ENCODE measurements around the gene SPAST.
"Not testable (repeated sequence)": the region's sequence is repeated elsewhere in the genome, so short reads cannot be mapped to it uniquely, and the experiment has no call there.

Gene SPAST, protein sequence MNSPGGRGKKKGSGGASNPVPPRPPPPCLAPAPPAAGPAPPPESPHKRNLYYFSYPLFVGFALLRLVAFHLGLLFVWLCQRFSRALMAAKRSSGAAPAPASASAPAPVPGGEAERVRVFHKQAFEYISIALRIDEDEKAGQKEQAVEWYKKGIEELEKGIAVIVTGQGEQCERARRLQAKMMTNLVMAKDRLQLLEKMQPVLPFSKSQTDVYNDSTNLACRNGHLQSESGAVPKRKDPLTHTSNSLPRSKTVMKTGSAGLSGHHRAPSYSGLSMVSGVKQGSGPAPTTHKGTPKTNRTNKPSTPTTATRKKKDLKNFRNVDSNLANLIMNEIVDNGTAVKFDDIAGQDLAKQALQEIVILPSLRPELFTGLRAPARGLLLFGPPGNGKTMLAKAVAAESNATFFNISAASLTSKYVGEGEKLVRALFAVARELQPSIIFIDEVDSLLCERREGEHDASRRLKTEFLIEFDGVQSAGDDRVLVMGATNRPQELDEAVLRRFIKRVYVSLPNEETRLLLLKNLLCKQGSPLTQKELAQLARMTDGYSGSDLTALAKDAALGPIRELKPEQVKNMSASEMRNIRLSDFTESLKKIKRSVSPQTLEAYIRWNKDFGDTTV

DNA sequence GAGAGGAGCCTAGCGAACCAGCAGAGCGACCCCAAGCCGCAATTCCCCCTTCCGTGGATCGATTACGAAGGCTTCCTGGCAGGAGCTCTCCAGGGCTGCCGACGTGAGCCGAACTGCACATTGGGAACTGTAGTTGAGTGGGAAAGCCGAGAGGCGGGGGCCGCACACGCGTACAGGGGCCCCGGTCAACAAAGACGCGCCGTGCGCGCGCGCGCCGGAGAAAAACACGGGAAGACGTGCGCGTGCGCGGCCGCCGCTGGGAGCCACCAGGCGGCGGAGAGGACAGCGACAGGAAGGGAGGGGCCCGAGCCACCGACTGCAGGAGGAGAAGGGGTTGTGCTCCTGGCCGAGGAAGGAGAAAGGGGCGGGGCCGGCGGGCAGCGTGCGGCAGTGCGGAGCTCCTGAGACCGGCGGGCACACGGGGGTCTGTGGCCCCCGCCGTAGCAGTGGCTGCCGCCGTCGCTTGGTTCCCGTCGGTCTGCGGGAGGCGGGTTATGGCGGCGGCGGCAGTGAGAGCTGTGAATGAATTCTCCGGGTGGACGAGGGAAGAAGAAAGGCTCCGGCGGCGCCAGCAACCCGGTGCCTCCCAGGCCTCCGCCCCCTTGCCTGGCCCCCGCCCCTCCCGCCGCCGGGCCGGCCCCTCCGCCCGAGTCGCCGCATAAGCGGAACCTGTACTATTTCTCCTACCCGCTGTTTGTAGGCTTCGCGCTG lies at the start of gene SPAST:
Gene SPAST (plus strand): TSS at position 247 of the 711 bp plus-strand sequence. CDS start 276 bp downstream, at position 523.
- DNase-seq, result peak; percentile 98

DNA sequence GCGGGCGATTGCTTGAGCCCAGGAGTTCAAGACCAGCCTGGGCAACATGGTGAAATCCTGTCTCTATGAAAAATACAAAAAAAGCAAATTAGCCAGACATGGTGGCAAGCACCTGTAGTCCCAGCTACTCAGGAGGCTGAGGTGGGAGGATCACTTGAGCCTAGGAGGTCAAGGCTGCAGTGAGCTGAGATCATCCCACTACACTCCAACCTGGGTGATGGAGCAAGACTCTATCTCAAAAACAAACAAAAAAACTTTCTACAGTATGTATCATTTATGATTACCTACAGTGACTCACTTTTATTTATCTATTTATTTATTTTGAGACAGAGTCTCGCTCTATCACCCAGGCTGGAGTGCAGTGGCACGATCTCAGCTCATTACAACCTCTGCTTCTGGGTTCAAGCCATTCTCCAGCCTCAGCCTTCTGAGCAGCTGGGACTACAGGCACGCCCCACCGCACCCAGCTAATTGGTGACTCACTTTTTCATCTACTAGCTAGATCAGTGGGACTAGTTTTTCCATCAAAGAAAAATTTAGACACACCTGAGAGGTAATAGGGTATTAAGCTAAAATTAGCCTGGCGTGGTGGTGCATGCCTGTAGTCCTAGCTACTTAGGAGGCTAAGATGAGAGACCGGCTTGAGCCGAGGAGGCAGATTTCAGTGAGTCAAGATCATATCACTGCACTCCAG lies 44.4 kb upstream of the SPAST start:
- DNase-seq, result not testable (repeated sequence)

DNA sequence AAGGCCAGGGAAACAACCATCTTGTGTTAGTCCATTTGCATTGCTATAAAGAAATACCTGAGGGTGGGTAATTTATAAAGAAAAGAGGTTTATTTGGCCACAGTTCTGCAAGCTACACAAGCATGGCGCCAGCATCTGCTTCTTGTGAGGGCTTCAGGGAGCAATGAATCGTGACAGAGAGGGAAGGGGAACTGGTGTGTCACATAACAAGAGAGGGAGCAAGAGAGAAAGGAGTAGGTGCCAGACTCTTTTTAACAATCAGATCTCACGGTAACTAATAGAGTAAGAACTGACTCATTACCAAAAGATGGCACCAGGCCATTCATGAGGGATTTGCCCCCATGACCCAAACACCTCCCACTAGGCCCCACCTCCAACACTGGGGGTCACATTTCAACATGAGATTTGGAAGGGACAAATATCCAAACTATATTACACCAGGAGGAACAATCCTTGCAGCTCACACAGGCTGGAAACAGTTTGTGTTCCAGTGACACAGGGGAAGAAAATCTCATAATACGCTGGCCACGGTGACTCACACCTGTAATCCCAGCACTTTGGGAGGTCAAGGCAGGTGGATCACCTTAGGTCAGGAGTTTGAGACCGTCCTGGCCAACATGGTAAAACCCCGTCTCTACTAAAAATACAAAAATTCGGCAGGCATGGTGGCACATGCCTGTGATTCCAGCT lies 29.0 kb upstream of the SPAST start:
- not testable (repeated sequence) for DNase-seq

DNA sequence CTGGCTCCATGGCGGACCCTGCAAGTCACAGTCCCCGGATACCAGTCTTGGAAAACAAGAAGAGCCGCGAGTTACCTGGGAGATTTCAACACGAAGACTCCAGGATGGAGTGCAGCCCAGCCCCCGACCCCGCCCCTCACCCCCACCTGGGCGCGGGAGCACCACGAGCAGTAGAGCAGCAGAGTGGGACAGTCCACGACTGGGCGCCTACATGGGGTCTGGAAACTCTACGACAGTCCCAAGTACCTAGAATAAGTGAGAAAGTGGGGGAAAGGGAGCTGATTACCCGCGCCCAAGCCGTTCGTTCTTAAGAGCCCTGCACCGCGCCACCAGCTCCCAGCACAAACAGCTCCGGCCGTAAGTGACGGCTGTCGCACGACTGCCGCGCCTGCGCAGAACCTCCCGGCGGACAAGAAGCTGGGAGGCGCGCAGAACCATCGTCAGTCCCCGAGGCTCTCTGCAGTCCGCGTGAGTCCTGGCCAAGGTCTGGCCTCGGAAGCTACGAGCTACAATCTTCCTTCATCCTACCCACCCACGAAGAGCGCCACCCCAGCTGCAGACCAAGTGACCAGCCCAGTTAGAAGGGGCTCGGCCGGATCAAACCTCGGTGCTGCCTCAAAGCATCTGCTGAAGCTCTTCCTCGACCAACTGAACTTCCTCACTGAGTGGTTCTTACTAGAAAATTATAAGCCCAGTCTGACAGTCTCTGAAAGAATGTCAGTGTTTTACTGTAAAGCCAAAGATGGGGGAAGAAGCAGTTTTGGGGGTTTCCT lies 23.7 kb upstream of the SPAST start, which contains the start of gene DPY30:
Gene DPY30 (minus strand): TSS at position 359 of the 773 bp plus-strand sequence. CDS start 349 bp downstream, at position 10.
- peak; percentile 91 for DNase-seq

DNA sequence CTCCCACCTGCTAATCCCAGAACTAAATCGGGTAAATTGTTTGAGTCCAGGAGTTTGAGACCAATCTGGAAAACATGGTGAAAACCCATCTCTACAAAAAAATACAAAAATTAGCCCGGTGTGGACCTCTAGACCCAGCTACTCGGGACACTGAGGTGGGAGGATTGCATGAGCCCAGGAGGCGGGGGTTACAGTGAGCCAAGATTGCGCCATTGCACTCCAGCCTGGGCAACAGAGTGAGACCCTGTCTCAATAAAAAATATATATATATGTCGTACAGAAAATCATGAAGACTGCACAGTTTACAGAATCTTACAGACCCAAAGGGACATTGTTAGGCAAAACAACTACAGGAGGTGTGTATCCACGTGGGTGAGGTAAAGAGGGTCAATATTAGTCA lies 19.8 kb upstream of the SPAST start:
- no peak for DNase-seq

DNA sequence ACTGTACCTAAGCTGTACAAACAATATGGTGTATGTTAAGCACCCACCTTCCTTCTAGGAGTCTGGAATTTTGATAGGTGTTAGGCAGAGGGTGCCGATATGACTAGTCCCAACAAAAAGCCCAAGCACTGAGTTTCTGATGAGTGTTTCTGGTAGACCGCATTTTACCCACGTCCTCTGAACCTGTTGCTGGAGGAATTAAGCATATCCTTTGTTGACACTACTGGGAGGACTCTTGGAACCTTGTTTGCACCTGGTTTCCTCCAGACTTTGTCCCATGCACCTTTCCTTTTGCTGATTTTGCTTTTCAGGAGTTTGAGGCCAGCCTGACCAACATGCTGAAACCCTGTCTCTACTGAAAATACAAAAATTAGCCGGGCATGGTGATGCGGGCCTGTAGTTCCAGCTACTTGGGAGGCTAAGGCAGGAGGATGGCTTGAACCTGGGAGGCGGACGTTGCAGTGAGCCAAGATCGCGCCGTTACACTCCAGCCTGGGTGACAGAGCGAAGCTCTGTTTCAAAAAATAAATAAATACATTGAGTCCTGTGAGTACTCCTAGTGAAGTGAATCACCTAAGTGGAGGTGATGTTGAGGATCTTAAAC lies 11.4 kb upstream of the SPAST start:
- DNase-seq, result no peak

DNA sequence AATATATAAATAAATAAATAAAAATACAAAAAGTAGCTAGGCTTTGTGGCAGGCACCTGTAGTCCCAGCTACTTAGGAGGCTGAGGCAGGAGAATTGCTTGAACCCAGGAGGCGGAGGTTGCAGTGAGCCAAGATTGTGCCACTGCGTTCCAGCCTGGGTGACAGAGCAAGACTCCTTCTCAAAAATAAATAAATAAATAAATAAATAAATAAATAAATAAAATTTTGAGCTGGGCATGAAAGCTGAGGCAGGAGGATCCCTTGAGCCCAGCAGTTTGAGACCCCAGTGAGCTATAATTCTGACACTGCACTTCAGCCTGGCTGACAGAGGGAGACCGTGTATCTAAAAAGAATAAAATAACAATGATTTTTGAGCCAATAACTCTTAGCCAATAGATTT lies 8.8 kb upstream of the SPAST start:
- not testable (repeated sequence) for DNase-seq

DNA sequence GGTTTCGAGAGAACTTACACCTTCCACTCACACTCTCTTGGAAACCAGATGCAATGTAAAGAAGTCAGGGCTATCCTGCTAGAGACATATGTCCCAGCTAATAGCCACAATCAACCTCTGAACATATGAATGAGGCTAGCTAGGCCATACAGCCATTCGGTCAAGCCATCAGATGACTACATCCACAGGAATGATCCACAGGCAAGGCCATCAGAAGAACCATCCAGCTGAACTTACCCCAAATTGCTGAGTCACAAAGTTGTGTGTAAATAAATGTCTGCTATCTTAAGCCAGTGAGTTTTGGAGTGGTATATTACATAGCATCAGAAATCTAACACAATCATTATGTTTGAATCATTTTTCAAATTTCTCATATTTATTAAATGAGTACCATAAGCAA lies 5.2 kb upstream of the SPAST start:
- DNase-seq, result no peak

DNA sequence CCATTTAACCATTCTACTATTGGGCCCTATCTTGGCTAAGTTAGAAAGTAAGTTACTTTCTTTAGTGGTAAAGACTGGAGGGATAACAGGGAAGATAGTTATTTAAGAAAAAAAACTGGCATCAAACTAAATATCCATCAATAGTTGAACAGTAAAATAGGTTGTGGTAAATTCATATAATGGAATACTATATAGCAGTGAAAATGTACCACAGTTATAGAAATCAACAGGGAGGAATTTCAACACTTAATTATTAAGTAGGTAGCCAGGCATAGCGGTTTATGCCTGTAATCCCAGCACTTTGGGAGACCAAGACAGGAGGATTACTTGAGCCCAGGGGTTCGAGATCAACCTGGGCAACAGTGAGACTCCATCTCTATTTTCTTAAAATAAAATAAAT lies 3.1 kb upstream of the SPAST start:
- DNase-seq, result no peak

DNA sequence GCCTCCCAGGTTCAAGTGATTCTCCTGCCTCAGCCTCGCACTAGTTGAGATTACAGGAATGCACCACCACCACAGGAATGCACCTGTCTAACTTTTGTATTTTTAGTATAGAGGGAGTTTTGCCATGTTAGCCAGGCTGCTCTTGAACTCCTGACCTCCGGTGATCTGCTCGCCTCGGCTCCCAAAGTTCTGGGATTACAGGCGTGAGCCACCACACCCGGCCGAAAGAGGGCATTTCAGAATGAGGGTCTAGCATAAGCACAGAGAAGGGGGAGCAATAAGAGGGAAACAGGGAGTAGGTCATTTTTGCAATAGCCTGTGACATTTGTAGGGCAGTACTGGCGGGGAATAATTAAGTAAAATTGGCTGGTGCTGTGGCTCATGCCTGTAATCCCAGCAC lies 1.9 kb upstream of the SPAST start:
- DNase-seq, result no peak

DNA sequence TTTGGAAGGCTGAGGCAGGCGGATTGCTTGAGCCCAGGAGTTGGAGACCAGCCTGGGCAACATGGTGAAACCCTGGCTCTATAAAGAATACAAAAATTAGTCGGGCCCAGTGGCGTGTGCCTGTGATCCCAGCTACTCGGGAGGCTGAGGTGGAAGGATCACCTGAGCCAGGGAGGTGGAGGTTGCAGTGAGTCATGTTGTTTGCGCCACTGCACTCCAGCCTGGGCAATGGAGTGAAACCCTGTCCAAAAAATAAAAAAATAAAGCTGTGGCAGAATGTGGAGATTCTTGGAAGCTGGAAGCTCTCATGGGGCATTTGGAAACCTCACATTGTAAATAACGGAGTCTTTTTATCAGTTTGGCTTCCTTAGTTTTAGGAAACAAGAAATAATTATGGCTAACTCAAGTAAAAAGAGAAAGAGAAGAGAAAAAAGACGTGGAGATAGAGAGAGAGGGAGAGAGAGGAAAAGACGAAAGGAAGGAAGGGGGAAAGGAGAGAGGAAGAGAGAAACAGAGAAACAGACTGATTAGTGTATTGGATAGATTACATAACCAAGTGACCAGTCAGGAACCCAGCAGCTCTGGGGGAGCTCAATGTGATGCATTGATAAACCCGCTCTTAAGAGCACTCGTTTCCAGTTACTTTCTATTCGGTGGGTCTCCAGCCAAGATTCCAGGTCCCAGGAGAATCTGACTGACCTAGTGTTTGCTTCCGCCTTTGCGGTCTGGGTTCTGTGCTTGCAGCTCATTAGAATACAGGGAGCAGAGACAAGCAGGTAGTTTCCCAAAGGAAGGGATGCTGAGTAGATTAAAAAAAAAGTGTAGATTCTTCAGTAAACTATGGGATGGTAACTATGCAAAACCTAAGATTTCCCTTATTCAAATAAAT lies 1.1 kb upstream of the SPAST start:
- no peak for DNase-seq

DNA sequence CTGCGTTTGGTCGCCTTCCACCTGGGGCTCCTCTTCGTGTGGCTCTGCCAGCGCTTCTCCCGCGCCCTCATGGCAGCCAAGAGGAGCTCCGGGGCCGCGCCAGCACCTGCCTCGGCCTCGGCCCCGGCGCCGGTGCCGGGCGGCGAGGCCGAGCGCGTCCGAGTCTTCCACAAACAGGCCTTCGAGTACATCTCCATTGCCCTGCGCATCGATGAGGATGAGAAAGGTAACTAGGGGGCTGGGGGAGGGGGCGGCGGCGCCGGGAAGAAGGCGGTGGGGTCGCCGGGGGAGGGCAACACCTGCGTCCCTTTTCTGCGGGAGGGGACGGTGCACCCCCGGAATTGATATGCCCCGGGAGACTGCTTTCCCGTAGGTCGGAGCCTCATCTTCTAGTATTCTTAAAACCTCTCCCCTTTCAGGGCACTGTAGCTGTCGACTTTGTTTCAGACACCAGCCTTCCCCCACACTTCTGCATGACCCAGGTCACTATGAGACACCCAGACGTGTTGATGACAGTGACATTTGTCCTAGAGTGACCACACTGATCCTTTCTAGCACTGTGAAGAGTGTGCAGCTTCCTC lies 755 bp downstream of the SPAST start:
- no peak for DNase-seq

DNA sequence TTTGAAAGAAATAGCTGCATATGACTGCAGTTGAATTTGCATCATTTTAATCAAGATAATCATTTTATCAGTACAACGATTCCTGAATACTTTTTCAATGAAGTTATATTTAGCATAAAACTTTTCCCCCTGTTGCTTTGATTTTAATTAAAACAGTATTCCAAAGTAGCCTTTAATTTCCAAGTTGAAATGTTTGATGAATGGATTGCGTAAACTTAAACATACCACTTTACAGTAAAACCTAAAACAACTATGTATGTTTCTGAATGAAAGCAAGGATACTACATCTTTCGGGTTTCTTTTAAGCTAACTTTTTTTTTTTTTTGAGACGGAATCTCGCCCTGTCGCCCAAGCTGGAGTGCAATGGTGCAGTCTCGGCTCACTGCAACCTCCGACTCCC lies 1.4 kb downstream of the SPAST start:
- no peak for DNase-seq

DNA sequence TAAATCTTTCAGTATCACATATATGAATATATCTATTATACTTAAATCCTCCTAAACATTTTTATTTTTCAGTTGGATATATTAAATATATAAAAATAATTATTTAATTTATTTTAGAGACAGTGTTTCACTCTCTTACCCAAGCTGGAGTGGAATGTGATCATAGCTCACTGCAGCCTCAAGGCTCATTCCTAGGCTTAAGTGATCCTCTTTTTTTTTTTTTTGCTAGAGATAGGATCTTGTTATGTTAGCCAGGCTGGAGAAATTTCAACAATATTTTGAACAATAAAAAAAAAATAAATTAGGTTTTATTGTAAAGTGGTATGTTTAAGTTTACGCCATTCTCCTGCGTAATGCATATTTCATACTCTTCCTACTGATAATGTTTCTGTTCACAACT lies 4.2 kb downstream of the SPAST start:
- DNase-seq, result no peak

DNA sequence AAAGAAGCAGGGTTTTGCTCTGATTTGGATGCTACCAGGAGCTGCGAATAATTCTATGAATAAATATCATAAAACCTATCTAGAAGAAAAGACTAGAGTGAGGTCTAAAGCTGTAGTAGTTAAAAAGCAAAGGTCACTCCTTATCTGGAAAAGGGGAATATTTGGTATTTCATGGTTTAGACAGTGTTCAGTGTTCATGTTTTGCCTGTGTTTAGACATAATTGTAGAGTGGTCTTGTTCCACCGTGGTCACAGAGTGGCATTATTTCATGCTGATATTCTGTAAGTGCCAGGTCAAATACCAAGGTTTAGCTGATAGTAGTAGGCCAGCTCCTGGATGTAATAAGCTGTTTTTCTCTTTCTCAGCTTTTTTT lies 10.8 kb downstream of the SPAST start:
- DNase-seq, result no peak

DNA sequence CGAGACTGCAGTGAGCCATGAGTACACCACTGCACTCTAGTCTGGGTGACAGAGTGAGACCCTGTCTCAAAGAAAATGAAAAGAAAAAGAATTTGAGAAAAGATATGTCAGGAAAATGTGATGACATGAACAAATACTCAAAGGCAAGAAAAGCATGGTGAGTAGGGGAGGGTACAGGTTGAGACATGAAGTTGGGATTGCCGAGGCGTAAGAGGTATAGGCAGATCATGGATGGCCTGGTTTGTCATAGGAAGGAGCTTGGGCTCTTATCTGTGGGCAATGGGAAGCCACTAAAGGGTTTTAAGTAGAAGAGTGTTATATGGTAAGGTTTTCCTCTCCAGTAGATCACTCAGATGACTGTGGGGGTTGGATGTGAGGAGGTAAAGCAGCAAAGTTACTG lies 32.3 kb downstream of the SPAST start:
- DNase-seq, result no peak

DNA sequence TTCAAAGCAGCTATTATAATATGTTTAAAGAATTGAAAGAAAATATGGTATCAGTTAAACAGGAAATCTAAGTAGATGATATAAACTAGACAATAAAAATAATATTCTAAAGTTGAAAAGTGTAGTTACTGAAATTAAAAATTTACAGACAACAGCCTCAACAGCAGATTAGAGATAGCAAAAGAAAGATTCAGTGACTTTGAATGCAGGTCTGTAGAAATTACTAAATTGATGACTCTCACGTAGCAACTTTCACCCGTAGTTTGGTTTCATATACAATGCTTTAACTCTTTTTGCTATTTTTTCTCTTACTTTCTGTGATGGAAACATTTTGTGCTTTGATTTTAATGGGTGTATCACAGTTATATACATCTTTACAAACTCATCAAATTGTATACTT lies 44.8 kb downstream of the SPAST start:
- DNase-seq, result no peak

DNA sequence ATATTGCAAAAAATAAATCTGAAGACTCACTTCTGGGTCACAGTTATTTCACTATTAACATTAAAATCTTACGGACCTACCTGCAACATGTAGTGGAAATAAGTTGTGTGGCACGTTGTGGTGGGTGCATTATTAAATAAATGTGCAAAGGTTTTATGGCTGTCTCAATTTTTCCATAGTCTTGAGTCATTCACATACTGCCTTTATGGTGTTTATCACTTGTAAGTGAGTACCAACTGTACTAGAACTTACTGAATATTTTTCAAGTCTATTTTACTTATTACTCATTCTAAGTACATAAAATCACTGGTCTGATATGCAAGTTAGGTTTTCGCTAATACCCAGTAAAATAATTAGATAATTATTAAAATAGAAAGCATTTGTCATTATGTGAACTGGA lies 54.7 kb downstream of the SPAST start:
- no peak for DNase-seq

DNA sequence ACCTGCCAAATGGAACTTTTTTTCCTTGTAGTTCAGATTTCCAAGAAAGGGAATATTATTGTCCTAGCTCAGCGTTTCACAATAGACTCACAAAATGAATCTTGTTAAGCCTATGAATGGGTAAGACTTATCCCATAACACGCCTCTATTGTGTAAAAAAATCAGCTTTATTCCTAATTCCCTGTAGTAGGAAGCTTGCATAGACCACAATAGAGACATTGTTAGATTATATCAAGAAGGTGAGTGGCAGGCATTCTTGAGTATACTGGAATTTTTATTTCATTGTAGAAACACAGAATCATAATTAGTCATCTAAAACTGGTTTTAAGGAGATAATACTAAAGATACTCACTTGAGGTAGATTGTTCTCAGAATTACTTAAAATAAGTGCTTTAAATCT lies 55.8 kb downstream of the SPAST start:
- no peak for DNase-seq

DNA sequence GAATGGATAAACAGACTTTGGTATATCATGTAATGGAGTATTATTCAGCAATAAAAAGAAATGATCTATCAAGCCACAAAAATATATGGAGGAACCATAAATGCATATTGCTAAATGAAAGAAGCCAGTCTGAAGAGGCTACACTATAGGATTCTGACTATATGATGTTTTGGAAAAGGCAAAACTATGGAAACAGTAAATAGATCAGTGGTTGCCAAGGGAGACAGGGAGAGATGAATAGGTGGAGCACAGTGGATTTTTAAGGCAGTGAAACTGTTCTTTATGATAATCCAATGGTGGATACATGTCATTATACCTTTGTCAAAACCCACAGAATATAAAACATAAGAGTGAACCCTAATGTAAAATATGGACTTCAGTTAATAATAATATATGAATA lies 61.3 kb downstream of the SPAST start:
- no peak for DNase-seq

Data from stimulated activated CD4-positive, alpha-beta T cell treated with anti-CD3 and anti-CD28 coated beads, Interleukin-4, amount 100 ng/mL, for 1 hour (primary cell).